GM19463 (cell line): ENCODE results near the gene CXCL12.

Source experiments
- ATAC-seq: cut with Tn5 transposase; IDR thresholded peaks from one replicate; pipeline ENCODE4 v1.9.1; 2021; ENCODE audit warnings: mild to moderate bottlenecking, moderate library complexity; ENCODE audit not compliant: unreplicated experiment

Gene CXCL12

DNA sequence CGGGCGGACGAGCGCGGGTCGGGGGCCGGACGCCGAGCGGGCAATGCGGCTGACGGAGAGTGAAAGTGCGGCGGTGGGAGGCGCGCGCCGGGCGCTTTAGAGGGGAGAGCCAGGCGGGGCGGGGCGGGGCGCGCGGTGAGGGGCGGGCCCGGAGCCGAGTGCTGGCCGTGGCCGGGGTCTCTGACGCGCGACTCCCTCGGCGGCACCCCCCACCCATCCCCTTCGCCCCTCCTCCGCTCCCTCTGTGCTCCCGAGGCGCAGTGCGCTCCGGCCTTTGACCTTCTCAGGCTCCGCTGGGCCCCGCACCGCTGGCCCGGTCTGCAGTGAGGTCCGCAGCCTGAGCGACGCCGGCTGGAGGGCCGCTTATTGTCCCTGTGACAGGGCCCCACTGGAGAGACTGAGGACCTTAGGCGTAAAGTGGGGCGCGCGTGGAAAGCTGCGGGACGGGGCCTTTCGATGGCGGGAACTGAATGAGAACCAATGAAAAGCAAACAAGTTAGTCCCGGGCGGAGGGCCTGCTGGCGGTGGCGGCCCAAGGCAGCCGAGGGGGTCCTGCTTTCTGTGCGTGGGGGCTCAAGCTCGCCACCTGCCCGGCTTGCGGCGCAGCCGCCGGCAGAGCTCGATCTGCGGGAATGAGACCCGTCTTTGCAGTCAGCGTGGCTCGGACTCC is at the start of gene CXCL12:
Gene CXCL12, minus strand, starts transcription at position 72 of the 670 bp plus-strand sequence. CDS start 92 bp downstream, outside the sequence.
- no peak for ATAC-seq

DNA sequence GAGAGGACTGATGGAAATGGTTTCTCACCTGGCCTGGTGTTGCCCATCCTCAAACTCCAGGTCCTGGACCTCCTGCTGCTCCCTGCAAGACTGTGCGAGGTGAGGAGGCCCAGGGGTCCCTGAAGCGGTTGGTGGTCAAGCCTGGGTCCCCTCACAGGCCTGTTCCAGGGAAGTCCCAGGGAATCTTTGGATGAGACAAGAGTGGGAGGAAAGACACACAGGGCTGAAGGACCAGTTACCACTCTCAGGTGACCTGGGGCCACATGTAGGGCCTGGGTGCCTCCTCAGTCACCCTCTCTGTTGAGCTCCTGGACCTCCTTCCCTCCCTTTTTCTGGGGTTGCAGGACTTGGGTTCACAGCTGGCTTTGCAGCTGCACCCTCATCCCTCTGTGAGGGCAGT is 42.6 kb upstream of the CXCL12 start:
- no peak for ATAC-seq

DNA sequence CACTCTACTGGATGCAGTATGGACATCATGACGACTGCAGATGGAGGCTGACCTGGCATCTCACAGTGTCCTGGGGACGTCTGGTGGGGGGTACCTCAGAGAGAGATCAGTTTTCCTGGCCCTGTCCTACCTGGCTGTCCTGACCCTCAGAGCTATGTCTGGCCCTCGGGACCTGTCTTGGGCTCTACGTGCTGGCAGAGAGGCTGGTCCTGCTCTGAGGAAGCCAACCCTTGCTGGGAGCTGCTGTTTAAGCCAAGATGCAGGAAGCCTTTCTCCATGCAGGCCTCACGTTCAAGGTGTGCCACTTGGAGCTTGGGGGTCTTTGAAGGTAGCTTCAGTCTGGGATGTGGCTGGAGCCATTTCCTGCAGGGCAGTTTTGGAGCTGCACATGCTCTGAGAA is 42.1 kb upstream of the CXCL12 start:
- ATAC-seq, result no peak

DNA sequence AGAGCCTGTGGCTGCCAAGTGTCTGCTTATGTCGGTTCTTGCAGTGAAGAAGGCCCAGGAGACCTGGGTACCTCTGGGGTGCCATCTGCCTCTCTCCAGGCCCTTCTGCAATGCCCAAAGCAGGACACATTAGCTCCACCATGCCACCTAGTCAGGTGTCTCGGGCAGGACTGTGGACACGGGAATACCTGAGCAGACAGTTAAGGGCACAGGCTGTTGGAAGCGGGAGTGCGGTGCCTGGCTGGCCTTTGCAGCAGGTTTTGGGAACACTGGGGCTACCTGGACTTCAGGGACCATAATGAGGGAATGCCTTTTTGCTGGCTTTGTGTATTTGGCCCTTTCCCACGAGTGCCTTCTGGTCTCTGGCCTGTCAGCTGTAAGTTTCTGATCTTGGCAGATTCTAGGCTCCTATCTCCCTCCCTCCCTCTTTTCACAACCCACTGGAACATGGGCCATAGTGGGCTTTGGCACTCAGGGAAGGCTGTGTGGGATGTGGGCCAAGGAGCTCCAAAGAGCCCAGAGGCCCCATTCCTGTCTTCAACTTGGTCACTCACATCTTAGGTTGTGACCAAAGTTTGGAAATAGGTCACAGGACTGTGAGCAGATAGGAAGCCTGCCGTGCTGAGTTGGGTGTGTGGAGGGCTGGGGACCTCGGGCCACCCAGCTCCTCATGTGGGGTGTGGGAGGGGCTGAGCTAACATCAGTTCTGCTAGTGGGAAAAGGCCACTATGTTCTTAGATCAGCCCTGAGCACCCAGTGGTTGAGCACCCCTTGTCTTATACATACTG is 41.5 kb upstream of the CXCL12 start:
- no peak for ATAC-seq

DNA sequence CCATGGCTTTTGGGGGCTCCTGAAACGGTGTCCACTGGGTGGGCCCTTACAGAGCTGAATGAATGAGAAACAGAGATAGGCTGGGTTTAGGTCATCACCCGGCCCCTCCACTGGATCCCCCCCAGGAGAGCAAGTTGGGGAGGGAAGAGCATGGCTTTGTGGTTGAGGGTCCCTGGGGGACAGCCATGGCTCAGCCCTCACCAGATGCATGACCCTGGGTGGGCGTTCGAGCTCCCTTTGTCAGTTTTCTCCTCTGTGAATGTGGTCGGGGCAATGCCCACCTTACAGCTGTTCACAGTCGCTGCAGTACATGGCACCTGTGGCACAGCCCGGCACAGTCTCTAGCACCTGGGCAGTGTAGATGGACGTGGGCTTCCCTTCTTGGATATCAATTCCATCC is 40.6 kb upstream of the CXCL12 start:
- no peak for ATAC-seq

DNA sequence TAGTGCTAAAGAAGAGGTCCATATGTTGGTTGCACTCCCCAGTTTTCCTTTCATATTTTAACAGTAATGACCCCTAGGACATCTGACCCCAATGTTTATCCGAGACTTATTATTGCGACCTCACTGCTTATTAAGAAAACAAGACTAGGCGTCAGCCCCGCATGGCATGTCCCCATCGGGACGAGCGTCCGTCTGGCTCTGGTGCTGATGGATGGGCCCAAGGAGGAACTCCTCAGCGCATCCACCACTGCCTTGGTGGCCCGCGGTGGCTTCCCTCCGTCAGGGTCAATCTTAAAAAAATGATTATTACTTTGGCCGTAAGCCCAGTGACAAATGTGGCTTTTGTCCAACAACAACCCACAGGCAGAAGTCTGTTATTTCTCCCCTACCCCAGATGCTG is 40.1 kb upstream of the CXCL12 start:
- ATAC-seq, result no peak

DNA sequence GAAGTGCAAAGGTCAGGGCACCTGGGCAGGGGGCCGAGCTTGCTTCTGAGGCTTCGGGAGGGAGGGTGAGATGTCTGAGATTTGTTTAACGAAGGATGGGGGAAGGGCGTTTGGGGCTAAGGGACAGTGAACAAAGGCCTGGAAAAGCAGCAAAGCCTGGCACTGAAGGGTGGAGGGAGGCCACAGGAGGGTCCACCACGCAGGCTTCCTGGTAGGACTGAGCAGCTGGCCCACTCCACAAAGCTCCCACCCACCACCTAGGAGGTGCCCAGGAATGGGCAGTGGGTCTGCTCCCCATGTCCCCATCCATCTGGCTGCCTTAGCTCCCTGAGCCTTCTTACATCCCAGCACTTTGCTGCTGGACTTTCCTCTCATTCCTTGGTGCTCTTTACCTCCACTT is 39.4 kb upstream of the CXCL12 start:
- ATAC-seq, result no peak

DNA sequence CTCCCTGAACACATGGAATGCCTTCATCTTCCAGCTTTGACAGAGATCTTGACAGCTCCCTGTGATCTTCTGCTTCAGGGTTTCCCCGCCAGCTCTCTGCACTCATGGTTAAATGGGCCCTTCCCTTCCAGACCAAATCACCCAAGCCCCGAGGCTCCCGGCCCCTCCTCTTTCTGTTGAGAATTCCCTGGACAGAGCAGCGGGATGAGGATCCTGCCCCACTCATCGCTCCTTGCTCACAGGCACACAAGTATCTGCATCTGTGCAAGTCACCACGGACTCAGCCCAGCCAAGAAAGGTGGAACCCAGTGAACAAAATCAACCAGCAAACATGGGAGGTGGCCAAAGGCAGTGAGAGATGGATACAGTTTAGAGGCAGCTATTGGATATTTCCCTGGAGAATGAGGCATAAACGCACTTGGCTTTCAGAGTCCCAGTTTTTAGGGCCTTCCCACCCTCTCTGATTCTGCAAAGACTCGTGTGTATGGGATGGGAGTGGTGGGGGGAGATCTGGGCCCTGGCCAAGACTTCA is 37.7 kb upstream of the CXCL12 start:
- ATAC-seq, result no peak

DNA sequence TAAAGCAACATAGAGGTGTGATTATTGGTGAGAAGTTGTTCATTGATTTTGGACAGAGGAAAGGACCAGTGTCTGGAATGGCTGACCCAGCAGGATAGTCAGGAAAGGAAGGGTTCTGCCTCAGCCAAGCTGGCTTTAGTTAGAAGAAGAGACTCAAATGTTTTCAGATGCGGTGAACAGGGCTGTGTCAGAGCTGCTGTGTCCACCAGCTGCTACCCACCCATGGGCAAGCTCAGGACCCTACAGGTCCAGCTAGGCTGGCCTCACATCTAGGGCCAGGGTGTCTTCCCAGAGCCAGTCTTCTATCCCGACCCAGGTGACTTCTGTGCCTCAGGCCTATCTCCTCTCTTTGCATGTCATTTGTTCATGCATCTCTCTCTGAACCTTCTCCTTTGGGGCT is 37.3 kb upstream of the CXCL12 start:
- no peak for ATAC-seq

DNA sequence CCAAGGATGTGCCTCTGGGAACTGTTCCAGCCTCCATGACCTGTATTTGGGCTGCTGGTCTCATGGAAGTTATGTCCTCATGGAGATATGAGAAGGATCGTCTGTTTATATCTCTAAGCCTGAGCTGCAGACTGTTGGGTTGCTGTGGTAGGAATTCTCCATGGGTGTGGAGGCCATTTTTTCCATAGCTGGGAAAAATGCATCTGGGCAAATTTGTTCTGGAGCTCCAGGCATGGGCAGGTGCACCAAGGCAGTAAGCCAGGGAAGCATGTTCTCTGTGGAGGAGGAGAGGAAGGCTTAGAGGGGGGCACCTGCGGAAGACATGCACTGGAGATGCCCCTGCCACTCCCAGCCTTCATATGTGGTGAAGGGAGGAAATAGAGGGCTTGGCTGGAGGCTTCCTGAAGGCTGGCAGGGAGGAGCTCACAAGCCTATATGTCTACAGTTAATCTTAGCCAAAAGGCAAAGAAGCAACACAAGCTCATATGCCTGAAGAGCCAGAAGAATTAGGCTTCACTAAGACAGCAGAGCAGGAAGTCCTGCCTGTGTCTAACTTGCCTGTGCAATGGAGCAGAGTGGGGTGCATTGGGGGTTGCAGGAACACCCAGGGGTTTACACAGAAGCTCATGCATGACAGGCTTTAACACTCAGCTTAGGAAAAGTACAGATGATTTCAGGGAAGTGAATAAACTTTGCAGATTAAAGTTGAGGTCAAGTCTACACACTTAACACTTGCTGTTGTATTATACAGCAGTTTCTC is 35.1 kb upstream of the CXCL12 start:
- ATAC-seq, result no peak

DNA sequence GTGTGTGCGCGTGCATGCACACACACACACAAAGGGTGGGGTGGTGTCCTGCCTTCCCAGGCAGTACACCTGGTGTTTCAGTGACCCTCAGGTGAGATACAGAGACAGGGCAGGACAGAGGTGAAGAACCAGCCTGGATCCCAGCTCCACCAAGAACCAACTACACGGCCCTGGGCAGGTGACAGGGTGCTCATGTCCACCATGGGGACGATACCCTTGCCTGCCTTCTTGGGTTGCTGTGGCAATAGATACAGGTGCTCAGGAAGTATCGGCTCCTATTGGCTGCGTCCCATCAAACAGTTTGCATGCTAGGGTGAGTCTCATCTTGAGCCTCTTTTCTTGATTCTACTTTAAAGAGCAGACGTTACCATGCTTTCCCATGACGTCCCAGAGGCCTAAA is 33.7 kb upstream of the CXCL12 start:
- ATAC-seq, result no peak

DNA sequence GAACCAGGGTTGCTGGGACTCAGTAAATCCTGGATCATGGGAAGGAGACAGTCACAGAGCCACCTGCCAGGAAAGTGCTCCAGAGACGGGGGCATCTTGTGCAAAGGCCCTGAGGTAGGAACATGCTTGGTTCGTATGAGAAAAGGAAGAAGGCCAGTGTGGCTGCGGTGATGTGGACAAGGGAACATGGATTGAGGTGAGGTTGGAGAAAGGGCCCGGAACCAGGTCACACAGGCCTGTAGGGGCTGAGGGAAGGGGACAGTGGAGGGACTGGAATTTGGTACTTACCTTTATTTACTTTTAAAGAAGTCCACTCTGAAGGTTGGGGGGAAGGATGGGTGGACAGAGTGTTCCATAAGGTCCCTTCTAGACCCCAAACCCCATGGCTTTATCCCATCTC is 32.9 kb upstream of the CXCL12 start:
- no peak for ATAC-seq

DNA sequence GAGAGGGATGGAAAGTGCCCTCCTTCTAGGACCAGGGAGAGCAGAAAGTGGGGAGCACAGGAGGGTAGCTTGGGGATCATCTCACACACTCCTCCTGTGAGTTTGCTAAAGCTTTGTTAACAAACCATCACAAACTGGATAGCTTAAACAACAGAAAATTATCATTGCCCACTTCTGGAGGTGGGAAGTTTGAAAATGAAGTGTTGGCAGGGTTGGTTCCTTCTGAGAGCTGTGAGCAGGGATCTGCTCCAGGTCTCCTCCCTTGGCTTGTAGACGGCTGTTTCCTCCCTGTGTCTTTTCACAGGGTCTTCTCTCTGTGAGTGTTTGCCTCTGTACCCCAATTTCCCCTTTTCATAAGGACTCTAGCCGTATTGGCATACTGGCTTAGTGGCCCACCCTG is 32.0 kb upstream of the CXCL12 start:
- ATAC-seq, result no peak

DNA sequence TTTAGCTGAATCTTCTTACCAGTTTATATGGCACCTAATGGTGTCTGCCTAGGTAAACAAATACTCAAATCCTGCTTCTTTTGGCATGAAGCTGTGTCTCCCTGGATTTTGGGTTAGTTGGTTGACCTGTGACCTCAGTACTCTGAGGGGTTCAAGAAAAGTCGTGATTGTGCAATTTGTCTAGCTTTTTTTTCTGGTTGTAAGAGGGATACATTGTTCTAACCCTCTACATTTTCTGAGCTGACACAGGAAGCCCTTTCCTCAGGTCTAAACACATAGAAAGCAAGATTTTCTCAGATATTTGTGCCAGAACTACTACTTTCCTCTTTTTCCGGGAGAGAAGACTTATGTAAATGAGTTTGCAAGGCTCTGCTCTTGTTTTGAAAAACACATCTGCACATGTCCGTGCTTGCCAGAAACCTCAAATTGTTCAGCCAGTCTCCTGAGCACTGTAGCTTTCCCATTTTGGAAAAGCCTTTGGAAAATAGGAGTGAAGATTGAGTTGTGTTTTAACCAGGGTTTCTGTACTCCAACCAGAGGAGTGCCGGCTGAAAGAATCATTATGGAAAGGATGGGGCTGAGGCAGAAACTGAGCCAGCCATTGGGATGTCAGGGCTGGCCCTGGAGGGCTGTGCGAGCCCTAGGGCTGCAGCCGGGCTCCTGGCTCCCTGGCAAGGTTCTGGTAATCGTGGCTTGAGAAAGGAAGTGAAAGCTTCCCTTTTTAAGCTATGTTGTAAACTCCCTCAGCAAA is 31.3 kb upstream of the CXCL12 start:
- no peak for ATAC-seq

DNA sequence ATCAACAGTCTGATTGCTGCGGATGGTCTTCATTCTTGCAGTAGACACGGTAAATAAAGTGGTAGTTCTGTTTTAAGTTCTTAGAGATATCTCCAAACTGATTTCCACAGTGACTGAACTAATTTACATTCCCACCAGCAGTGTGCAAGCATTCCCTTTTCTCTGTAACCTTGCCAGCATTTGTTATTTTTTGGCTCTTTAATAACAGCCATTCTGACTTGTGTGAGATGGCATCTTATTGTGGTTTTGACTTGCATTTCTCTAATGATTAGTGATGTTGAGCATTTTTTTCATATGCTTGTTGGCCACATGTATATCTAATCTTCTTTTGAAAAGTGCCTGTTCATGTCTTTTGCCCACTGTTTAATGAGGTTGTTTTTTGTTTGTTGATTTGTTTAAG is 30.2 kb upstream of the CXCL12 start:
- ATAC-seq, result no peak

DNA sequence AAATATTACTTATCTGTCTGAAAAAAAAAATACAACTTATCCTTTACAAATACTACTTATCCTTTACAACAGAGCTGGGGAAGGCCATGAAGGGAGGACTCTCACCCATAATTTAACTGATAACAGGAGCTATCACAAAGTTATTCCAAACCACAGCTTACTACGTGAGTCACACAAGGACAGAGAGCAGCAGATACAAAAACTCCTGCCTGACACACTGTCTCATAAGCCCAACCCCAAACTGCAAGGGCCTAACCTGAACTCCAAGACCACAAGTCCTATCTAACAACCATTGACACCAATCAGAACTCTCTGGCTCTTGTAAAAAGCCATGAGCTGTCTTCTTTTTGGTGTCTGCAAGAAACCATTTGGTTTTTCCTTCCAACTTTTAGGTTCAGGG is 28.5 kb upstream of the CXCL12 start:
- ATAC-seq, result no peak

DNA sequence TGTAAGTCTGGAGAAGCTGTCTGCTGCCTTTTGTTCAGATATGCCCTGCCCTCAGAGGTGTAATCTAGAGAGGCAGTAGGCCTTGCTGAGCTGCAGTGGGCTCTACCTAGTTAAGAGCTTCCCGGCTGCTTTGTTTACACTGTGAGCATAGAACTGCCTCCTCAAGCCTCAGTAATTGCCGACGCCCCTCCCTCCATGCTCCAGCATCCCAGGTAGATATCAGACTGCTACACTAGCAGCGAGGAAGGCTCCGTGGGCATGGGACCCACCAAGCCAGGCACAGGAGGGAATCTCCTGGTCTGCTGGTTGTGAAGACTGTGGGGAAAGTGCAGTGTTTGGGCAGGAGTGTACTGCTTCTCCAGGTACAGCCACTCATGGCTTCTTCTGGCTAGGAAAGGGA is 26.4 kb upstream of the CXCL12 start:
- ATAC-seq, result no peak

DNA sequence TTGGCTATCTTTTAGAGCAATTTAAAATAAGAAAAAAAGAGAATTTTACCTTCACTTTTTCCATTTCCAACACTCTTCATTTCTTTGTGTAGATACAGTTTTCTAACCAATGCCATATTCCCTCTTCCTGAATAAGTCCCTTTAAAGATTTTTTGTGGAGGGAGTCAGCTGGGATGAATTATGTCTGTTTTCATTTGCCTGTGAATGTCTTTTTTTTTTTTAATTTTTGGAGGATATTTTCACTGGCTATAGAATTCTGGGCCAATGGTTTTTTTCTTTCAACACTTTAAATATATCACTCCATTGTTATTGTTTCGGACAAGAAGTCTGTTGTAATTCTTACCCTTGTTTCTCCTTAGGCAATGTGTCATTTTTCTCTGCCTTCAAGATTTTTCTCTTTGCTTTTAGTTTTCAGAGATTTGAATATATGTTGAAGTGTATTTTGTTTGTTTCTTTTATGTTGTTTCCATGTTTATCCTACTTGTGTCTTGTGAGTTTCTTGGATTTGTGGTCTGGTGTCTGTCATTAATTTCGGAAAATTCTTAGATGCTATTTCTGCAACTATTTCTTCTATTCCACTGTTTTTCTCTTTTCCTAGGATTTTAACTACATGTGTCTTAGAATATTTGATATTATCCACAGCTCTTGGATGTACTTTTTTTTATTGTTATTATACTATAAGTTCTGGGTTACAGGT is 20.0 kb upstream of the CXCL12 start:
- no peak for ATAC-seq

DNA sequence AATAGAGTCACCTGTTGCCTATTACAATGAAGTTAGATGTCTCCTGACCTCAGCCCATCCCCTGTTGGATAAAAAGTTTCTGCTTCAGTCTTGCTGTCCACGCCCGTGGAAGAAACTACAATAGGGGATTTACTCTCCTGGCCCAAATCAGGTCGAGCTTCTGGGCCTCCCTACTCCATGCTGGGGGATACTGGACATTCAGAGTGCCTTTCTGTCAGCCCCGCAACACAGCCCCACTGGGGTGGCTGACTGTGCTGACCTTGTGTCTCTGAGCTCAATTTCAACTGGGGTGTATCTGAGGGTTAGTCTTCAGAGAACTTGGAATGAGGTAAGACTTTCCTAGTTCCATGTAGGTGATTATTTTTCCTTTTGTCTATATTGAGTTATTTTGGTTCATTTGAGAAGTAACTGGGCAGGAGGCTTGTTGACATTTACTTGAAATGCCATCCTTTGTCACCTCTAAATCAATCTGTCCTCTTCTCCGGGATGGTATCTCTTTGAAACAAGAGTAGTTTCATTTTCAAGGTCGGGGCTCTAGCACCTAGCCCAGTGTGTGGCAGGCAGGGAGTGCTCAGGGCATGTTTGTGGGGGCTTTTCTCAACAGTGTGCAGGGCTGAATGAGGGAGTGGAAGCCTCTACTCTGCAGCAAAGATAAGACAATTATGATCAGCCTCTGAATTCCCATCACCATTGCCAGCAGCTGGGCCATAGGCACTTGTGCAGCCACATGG is 17.7 kb upstream of the CXCL12 start:
- ATAC-seq, result no peak

DNA sequence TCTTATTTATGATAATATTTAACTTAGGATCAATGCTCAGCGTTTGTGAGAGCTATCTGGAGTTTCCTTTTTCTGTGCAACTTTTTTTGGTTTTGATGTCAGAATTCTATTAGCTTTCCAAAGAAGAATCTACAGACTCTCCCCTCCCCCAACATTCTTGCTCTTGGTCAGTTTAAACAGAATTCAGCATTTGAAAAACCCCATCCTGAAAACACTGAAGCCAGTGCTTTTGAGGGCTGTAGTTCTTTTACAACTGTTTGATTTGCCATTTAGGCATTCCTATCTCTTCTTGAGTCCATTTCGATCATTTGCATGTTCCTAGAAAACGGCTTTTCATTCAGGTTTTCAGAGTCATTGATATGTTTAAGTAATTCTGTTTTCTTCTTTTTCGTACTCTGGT is 15.6 kb upstream of the CXCL12 start:
- no peak for ATAC-seq
